ENCODE data around the gene RBM33.
A peak's percentile ranks its signal among the peaks of the same experiment; 100 is the strongest.

The RBM33 gene

GRCh38 chr7:155781433-155781832 lies 137.0 kb downstream of the RBM33 start:
- Mint-ChIP-seq H3K27ac (peak overlapping the region in 1 of 2 donors; percentile 19), H3K4me1 (no peaks in the 10 kb centered on the region), H3K4me3 (no peak overlapping the region), H3K27me3 (peaks cover 5% of the 10 kb centered on the region), H3K9me3 (no peaks in the 10 kb centered on the region)
- ATAC-seq: no peak
- no peak for DNase-seq

- Mint-ChIP-seq H3K4me1 (peaks cover 1% of the 10 kb centered on the region), H3K27ac (no peak overlapping the region), H3K4me3 (no peak overlapping the region), H3K9me3 (no peaks in the 10 kb centered on the region), H3K27me3 (peaks cover 14% of the 10 kb centered on the region)
- DNase-seq: no peak
- ATAC-seq: no peak
These were observed 138.0 kb downstream of the RBM33 start for GRCh38 chr7:155782466-155782865.

- H3K4me1 Mint-ChIP-seq: peaks cover 6% of the 10 kb centered on the region
- H3K9me3 Mint-ChIP-seq: no peaks in the 10 kb centered on the region
- DNase-seq (no peak), ATAC-seq (no peak)
- peak overlapping the region in 1 of 2 donors; percentile 51 for H3K27ac Mint-ChIP-seq
- H3K4me3 Mint-ChIP-seq: no peak overlapping the region
- peaks cover 22% of the 10 kb centered on the region for H3K27me3 Mint-ChIP-seq
These were observed 141.1 kb downstream of the RBM33 start for GRCh38 chr7:155785536-155785935.

- Mint-ChIP-seq H3K27ac (no peak overlapping the region), H3K4me1 (peaks cover 6% of the 10 kb centered on the region), H3K27me3 (peaks cover 22% of the 10 kb centered on the region), H3K9me3 (no peaks in the 10 kb centered on the region), H3K4me3 (no peak overlapping the region)
- DNase-seq: no peak
- ATAC-seq: no peak
These were observed 142.0 kb downstream of the RBM33 start for GRCh38 chr7:155786491-155786890.

- no peak overlapping the region for H3K27ac Mint-ChIP-seq
- H3K4me1 Mint-ChIP-seq: peaks cover 6% of the 10 kb centered on the region
- DNase-seq (no peak), ATAC-seq (peak; percentile 48)
- H3K4me3 Mint-ChIP-seq: peak overlapping the region; percentile 44 to 61
- H3K9me3 Mint-ChIP-seq: no peaks in the 10 kb centered on the region
- H3K27me3 Mint-ChIP-seq: peaks cover 22% of the 10 kb centered on the region
These were observed 142.8 kb downstream of the RBM33 start for GRCh38 chr7:155787171-155787851.

- Mint-ChIP-seq H3K27me3 (peaks cover 22% of the 10 kb centered on the region), H3K4me3 (no peak overlapping the region)
These were observed 144.1 kb downstream of the RBM33 start for GRCh38 chr7:155788616-155789000.

GRCh38 chr7:155789001-155789725 lies 144.7 kb downstream of the RBM33 start:
- no peaks in the 10 kb centered on the region for H3K9me3 Mint-ChIP-seq
- H3K4me1 Mint-ChIP-seq: peaks cover 6% of the 10 kb centered on the region
- no peak overlapping the region for H3K4me3 Mint-ChIP-seq
- peaks cover 22% of the 10 kb centered on the region for H3K27me3 Mint-ChIP-seq
- no peak overlapping the region for H3K27ac Mint-ChIP-seq
- DNase-seq (no peak), ATAC-seq (no peak)

More at GRCh38 chr7:155788616-155789000, 144.1 kb downstream of the RBM33 start:
- DNase-seq (no peak), ATAC-seq (no peak)
- H3K9me3 Mint-ChIP-seq: no peaks in the 10 kb centered on the region
- H3K4me1 Mint-ChIP-seq: peaks cover 6% of the 10 kb centered on the region
- H3K27ac Mint-ChIP-seq: no peak overlapping the region

GRCh38 chr7:155790666-155791065 lies 146.2 kb downstream of the RBM33 start:
- peaks cover 22% of the 10 kb centered on the region for H3K27me3 Mint-ChIP-seq
- DNase-seq (no peak), ATAC-seq (no peak)
- H3K9me3 Mint-ChIP-seq: no peaks in the 10 kb centered on the region
- no peak overlapping the region for H3K27ac Mint-ChIP-seq
- no peak overlapping the region for H3K4me3 Mint-ChIP-seq
- peaks cover 6% of the 10 kb centered on the region for H3K4me1 Mint-ChIP-seq

GRCh38 chr7:155791214-155791737 lies 146.8 kb downstream of the RBM33 start:
- no peak for ATAC-seq
- no peak overlapping the region for H3K4me3 Mint-ChIP-seq

GRCh38 chr7:155791836-155792235 lies 147.4 kb downstream of the RBM33 start:
- H3K27ac Mint-ChIP-seq: no peak overlapping the region
- H3K4me3 Mint-ChIP-seq: no peak overlapping the region

More at GRCh38 chr7:155791214-155791737, 146.8 kb downstream of the RBM33 start:
- peak overlapping the region in 1 of 2 donors; percentile 65 for H3K27ac Mint-ChIP-seq
- H3K9me3 Mint-ChIP-seq: no peaks in the 10 kb centered on the region
- H3K27me3 Mint-ChIP-seq: peaks cover 18% of the 10 kb centered on the region
- DNase-seq: no peak
- peaks cover 6% of the 10 kb centered on the region for H3K4me1 Mint-ChIP-seq

GRCh38 chr7:155792315-155792960 lies 148.0 kb downstream of the RBM33 start:
- Mint-ChIP-seq H3K4me3 (no peak overlapping the region), H3K27me3 (peaks cover 8% of the 10 kb centered on the region), H3K4me1 (peaks cover 5% of the 10 kb centered on the region), H3K9me3 (no peaks in the 10 kb centered on the region), H3K27ac (no peak overlapping the region)
- no peak for DNase-seq
- ATAC-seq: no peak

More at GRCh38 chr7:155791836-155792235, 147.4 kb downstream of the RBM33 start:
- Mint-ChIP-seq H3K9me3 (no peaks in the 10 kb centered on the region), H3K27me3 (peaks cover 12% of the 10 kb centered on the region), H3K4me1 (peaks cover 6% of the 10 kb centered on the region)
- ATAC-seq: no peak
- DNase-seq: no peak

GRCh38 chr7:155792999-155793560 lies 148.6 kb downstream of the RBM33 start:
- Mint-ChIP-seq H3K9me3 (no peaks in the 10 kb centered on the region), H3K4me1 (no peaks in the 10 kb centered on the region), H3K27ac (no peak overlapping the region), H3K4me3 (no peak overlapping the region), H3K27me3 (peaks cover 5% of the 10 kb centered on the region)
- no peak for DNase-seq
- no peak for ATAC-seq

- no peak overlapping the region for H3K27ac Mint-ChIP-seq
- H3K9me3 Mint-ChIP-seq: no peaks in the 10 kb centered on the region
- peaks cover 10% of the 10 kb centered on the region for H3K27me3 Mint-ChIP-seq
- no peak overlapping the region for H3K4me3 Mint-ChIP-seq
- no peak for ATAC-seq
- peaks cover 4% of the 10 kb centered on the region for H3K4me1 Mint-ChIP-seq
- DNase-seq: no peak
These were observed 149.3 kb downstream of the RBM33 start for GRCh38 chr7:155793720-155794119.

- no peaks in the 10 kb centered on the region for H3K9me3 Mint-ChIP-seq
- ATAC-seq (no peak), DNase-seq (no peak)
- H3K4me1 Mint-ChIP-seq: peaks cover 7% of the 10 kb centered on the region
- peaks cover 14% of the 10 kb centered on the region for H3K27me3 Mint-ChIP-seq
- no peak overlapping the region for H3K4me3 Mint-ChIP-seq
- H3K27ac Mint-ChIP-seq: no peak overlapping the region
These were observed 149.7 kb downstream of the RBM33 start for GRCh38 chr7:155794196-155794595.

- DNase-seq (no peak), ATAC-seq (no peak)
- H3K27me3 Mint-ChIP-seq: peaks cover 27% of the 10 kb centered on the region
- no peaks in the 10 kb centered on the region for H3K9me3 Mint-ChIP-seq
- no peak overlapping the region for H3K27ac Mint-ChIP-seq
- H3K4me3 Mint-ChIP-seq: no peak overlapping the region
- H3K4me1 Mint-ChIP-seq: peaks cover 7% of the 10 kb centered on the region
These were observed 150.9 kb downstream of the RBM33 start for GRCh38 chr7:155795401-155795800.

Data from stimulated activated naive CD8-positive, alpha-beta T cell treated with anti-CD3 and anti-CD28 coated beads, Interleukin-15, amount 100 ng/mL, for 72 hours (primary cell).